Measurements from ENCODE around the gene GRK4.
A peak's percentile ranks its signal among the peaks of the same experiment; 100 is the strongest.
"Not testable (repeated sequence)": the region's sequence is repeated elsewhere in the genome, so short reads cannot be mapped to it uniquely, and the experiment has no call there.

The GRK4 gene

DNA sequence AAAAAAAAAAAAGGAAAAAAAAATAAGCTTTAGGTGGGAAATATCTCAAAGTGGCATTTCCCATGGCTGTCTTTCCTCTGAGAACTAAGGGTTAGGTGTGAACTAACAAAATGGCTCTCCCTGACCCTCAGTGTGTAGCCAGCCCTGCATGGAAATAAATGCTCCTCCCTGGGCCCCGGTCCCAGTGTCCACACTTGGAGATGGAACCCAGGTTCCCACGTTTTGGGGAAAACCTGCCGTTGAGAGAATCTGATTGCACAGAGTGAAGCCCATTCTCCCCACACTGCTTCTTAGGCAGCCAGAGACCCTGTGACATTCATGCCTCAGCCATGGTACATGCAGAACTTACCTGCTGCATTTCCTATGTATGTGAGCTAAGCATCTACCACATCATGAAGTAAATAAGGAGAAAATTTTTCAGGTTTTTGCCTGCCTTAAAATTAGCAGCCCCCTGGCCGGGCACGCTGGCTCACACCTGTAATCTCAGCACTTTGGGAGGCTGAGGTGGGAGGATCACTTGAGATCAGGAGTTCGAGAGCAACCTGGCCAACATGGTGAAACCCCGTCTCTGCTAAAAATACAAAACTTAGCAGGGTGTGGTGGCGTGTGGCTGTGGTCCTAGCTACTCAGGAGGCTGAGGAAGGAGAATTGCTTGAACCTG, 76.5 kb downstream of the GRK4 start:
- no peak for DNase-seq (ENCODE audit: low read depth in 3 of 3)

- no peak for DNase-seq (ENCODE audit: low read depth in 3 of 3)
These were observed 77.3 kb downstream of the GRK4 start for GRCh38 chr4:3040452-3041191.

GRCh38 chr4:3041192-3042142, 78.1 kb downstream of the GRK4 start:
- peak in 1 of 3 experiments; percentile 10 for DNase-seq (ENCODE audit: low read depth in 3 of 3)

GRCh38 chr4:3042226-3042625, 78.9 kb downstream of the GRK4 start:
- no peak for DNase-seq (ENCODE audit: low read depth in 3 of 3)

DNA sequence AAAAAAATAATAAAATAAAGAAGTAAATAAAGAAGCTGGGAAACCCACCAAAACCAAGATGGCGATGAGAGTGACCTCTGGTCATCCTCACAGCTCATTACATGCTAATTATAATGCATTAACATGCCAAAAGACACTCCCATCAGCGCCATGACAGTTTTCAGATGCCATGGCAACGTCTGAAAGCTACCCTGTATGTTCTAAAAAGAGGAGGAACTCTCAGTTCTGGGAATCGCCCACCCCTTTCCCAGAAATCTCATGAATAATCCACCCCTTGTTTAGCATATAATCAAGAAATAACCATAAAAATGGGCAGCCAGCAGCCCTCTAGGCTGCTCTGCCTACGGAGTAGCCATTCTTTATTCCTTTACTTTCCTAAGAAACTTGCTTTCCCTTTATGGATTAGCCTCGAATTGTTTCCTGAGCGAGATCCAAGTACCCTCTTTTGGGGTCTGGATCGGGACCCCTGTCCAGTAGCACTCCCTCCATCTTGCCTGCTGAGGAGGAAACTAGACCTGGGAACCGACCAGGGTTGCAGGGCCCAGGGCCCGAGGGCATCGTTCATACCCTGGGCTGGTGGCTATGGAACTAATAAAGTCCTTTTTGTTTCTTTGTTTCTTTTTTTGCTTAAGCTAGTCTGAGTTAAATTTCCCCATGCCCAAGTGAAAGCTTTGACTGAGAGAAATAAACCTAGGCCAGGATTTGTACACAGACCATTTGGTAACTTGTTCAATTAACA, 80.1 kb downstream of the GRK4 start:
- no peak for DNase-seq (ENCODE audit: low read depth in 3 of 3)

DNA sequence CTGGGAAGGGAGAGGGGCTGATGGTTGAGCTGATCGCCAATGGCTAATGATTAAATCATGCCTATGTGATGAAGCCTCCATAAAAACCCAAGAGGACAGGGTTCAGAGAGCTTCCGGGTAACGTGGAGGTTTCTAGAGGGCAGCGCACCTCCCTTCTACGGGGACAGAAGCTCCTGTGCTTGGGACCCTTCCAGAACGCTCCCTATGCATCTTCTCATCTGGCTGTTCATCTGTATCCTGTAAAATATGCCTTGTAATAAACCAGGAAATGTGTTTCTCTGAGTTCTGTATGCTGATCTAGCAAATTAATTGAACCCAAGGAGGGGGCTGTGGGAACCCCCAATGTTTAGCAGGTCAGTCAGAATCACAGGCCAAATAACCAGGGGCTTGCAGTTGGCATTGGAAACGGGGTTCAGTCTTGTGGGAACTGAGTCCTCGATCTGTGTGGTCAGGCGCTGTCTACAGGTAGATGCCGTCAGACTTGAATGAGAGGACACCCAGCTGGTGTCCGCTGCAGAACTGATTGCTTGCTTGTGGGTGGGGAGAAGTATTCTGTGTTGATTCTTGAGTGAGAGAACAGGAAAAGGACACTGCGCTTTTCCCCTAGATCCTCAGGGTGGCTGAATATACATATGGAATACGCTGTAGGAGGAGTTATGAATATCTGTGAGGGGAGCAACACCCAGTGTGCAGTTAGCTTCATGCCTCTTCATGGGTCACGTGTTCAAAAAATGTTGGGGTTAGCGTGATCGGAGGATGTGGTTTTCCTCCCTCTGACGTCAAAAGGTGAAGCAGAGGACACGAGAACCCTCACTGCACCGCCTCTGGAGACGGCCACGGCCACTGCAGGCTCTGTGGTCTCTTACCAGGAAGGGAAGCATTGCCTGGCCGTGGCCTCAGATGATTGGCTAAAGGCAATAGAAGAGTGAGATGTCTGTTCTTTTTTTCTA, 81.8 kb downstream of the GRK4 start:
- peak in 2 of 3 experiments; percentile 23 to 37 for DNase-seq (ENCODE audit: low read depth in 3 of 3)

DNA sequence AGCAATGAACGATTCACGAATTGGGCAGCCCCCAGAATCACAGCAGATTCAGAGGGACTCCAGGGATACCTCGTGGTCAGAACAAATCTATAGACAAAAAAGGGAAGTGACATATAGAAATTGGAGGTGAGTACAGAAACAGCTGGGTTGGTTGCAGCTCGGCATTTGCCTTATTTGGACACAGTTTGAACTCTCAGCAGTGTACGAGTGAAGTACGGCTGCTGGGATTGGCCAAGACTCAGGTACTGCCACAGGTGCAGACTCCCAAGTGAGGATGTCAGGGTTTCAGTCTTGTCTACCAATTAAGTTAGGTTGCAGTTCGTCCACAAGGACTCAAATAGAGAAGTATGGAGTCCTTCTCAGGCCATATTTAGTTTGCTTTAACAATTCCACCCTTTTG, 82.8 kb downstream of the GRK4 start:
- no peak for DNase-seq (ENCODE audit: low read depth in 3 of 3)

DNA sequence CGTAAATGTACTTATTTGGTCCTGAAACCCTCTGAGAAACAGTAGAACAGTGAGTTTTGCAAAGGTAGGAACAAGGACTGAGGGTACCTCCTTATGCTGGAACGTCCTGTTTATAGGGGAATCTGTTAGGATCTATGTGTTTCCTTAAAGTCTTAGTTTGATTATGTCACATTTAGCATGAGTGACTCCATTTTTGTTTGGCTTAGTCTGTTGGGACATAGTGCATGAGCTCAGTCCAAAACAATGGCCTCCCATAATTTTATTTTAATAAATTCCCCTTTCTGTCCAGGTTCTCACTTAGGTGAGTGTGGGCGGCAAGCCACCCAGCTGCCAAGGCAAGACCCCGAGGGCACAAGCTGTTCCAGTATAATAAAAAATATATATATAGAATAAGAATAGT, 83.3 kb downstream of the GRK4 start:
- DNase-seq (ENCODE audit: low read depth in 3 of 3), result no peak

GRCh38 chr4:3047464-3048286, 84.3 kb downstream of the GRK4 start:
- DNase-seq (ENCODE audit: low read depth in 3 of 3), result peak; percentile 35 to 44 (median 36)

- not testable (repeated sequence) for DNase-seq (ENCODE audit: low read depth in 3 of 3)
These were observed 87.9 kb downstream of the GRK4 start for GRCh38 chr4:3051141-3051897.

DNA sequence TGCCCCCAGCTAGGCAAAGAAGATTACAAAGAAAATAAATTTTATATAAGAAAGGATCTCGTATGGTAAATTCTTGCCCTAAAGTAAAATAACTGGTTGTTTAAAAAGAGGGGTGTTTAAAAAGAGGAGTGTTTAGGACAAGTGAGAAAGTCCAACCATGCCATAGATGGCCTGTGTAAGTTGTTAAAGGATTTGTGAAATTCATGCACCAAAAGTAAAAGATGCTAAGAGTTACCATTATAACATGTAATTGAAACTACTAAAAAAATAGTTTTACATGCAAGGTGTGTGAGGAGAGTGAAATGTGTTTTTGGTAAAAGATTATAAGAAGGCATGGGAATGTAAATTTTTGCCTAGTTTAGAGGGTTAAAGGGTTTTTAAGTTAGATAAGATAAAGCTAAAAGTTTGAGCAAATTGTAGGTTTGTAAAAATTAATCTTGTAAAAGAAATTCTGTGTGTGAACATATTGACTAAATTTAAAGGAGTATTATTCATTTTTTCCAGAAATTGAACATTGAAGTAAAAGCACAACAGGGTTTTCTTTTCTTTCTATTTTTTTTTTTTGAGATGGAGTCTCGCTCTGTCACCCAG, 90.9 kb downstream of the GRK4 start:
- no peak for DNase-seq (ENCODE audit: low read depth in 3 of 3)

GRCh38 chr4:3059943-3060342, 96.6 kb downstream of the GRK4 start:
- no peak for DNase-seq (ENCODE audit: low read depth in 3 of 3)

- DNase-seq (ENCODE audit: low read depth in 3 of 3), result no peak
These were observed 97.6 kb downstream of the GRK4 start for GRCh38 chr4:3060946-3061345.

DNA sequence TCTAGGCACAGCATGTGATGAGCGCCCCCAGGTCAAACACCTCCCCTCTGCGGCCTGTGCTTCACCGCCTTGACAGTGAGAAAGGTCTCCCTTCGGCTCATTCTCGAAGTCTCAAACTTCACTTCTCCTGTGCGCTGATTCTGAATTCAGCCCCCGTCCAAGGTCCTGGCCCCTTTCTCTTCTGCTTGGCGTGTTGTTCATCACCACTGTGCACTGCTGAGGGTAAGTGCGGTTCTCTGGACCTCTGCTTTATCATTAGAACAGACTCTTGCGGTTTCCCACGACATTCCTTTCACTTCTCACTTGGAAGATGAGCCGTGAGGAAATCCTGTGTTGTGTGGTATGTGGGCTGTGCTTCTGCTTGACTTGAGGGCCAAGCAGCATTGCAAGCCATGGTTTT, 99.1 kb downstream of the GRK4 start:
- DNase-seq (ENCODE audit: low read depth in 3 of 3), result no peak

GRCh38 chr4:3065551-3065950, 102.2 kb downstream of the GRK4 start:
- no peak for DNase-seq (ENCODE audit: low read depth in 3 of 3)

DNA sequence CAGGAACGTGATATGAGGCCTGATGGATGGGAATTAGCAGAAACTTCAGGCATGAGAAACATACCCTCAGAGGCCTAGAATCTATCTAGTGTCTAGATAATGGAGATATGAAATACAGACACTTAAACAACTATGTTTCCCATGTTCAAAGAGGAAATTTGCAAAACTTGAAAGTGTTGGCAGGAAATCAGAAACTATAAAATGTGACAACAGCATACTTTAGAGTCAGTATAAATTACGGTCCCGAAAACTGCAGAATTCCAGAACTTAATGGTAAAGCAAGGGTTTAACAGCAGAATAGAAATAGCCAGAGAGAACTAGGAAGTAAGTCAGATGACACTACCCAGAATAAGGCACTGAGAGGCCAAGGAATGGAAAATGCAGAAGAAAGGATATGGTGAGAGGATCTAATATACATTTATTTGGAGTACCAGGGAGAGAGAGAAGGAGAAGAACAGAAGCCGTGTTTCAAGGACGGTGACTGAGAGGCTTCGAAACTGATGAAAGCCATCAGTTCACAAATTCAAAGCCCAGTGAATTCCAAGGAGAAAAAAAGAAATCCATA, 103.5 kb downstream of the GRK4 start:
- no peak for DNase-seq (ENCODE audit: low read depth in 3 of 3)

DNA sequence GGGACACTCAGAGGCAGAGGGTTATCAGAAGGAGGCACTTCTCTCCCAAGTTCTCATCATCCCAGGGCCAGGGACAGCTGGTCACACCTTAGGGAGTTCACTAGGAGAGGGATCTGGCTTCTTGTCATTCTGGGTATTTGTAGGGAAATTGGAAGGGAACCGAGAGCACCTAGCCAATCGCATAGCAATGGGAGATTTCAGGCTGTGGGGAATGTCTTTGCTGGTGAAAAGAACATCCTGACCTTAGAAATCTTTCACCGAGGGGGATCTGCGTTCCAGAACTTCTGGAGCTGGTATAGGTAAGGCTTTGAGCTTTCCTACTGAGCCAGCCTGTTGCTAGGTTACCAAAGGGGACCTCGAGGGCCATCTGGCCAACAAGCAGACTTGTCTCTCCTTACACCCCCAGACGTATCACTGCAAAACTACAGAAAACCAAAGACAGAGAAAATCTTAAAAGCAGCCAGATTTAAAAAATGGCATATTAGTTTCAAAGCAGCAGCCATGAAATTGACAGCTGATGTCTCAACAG, 104.2 kb downstream of the GRK4 start:
- no peak for DNase-seq (ENCODE audit: low read depth in 3 of 3)

GRCh38 chr4:3069661-3070199, 106.4 kb downstream of the GRK4 start:
- no peak for DNase-seq (ENCODE audit: low read depth in 3 of 3)

Data from stimulated activated CD4-positive, alpha-beta T cell treated with anti-CD3 and anti-CD28 coated beads, TNF-alpha, amount 100 ng/mL, for 4 hours (primary cell).